Esophagus mucosa (tissue), 1 donor: ENCODE results near the gene GPX3. TPM values are rescaled to one million over a fixed set of nuclear protein-coding genes. Genes with fewer than 3 reads are reported as not detected.

Experiments
- ATAC-seq: fragments of 200-7000 bp; cut with Tn5 transposase; one replicate; pipeline ENCODE4 v1.9.1; 2020
- total RNA-seq: library from RNA; stranded (reverse); gene quantifications from one replicate; pipeline ENCODE4 v1.2.4, GENCODE V29; 2023
- donor health status: DM: yes; HTN: yes; CAD: no.

GPX3 gene
- total RNA-seq, 1 donor from 2014 or later: 125 TPM

GRCh38 chr5:151034422-151035379 lies 14.3 kb downstream of the GPX3 start:
- peak; percentile 81 for ATAC-seq

GRCh38 chr5:151036556-151036955 lies 16.2 kb downstream of the GPX3 start:
- ATAC-seq: no peak

- ATAC-seq: no peak
Measured at GRCh38 chr5:151037561-151038411, 17.4 kb downstream of the GPX3 start.

GRCh38 chr5:151038412-151038745 lies 18.0 kb downstream of the GPX3 start:
- no peak for ATAC-seq

GRCh38 chr5:151038801-151039238 lies 18.4 kb downstream of the GPX3 start:
- peak; percentile 69 for ATAC-seq

GRCh38 chr5:151039665-151040064 lies 19.3 kb downstream of the GPX3 start:
- ATAC-seq: no peak

GRCh38 chr5:151040211-151040747 lies 19.9 kb downstream of the GPX3 start:
- ATAC-seq: peak; percentile 56

GRCh38 chr5:151041577-151042268 lies 21.3 kb downstream of the GPX3 start:
- ATAC-seq: peak; percentile 54

- ATAC-seq: peak; percentile 75
Measured at GRCh38 chr5:151042453-151043093, 22.2 kb downstream of the GPX3 start.

GRCh38 chr5:151047814-151048425 lies 27.5 kb downstream of the GPX3 start:
- ATAC-seq: peak; percentile 54

GRCh38 chr5:151048526-151048925 lies 28.1 kb downstream of the GPX3 start:
- no peak for ATAC-seq

GRCh38 chr5:151051066-151051930 lies 30.9 kb downstream of the GPX3 start:
- ATAC-seq: peak; percentile 74

GRCh38 chr5:151051931-151052608 lies 31.7 kb downstream of the GPX3 start:
- ATAC-seq: no peak

GRCh38 chr5:151052836-151053235 lies 32.4 kb downstream of the GPX3 start:
- ATAC-seq: no peak

GRCh38 chr5:151053796-151054462 lies 33.5 kb downstream of the GPX3 start:
- no peak for ATAC-seq

- ATAC-seq: no peak
Measured at GRCh38 chr5:151054709-151055108, 34.3 kb downstream of the GPX3 start.

- no peak for ATAC-seq
Measured at GRCh38 chr5:151055336-151055735, 34.9 kb downstream of the GPX3 start.

GRCh38 chr5:151056379-151057325 lies 36.3 kb downstream of the GPX3 start:
- peak; percentile 49 for ATAC-seq
